Activated CD8-positive, alpha-beta memory T cell treated with anti-CD3 and anti-CD28 coated beads, Interleukin-2, amount 50 U/mL, for 1 hour (primary cell): ENCODE results near the gene TMEM63A.

Experiments used
- DNase-seq: peaks from one replicate; pipeline ENCODE4 v3.0.0-alpha.2; 2020; ENCODE audit errors: extremely low read depth

Gene TMEM63A

GRCh38 chr1:225866981-225867380 is 15.2 kb downstream of the TMEM63A start:
- no peak for DNase-seq

DNA sequence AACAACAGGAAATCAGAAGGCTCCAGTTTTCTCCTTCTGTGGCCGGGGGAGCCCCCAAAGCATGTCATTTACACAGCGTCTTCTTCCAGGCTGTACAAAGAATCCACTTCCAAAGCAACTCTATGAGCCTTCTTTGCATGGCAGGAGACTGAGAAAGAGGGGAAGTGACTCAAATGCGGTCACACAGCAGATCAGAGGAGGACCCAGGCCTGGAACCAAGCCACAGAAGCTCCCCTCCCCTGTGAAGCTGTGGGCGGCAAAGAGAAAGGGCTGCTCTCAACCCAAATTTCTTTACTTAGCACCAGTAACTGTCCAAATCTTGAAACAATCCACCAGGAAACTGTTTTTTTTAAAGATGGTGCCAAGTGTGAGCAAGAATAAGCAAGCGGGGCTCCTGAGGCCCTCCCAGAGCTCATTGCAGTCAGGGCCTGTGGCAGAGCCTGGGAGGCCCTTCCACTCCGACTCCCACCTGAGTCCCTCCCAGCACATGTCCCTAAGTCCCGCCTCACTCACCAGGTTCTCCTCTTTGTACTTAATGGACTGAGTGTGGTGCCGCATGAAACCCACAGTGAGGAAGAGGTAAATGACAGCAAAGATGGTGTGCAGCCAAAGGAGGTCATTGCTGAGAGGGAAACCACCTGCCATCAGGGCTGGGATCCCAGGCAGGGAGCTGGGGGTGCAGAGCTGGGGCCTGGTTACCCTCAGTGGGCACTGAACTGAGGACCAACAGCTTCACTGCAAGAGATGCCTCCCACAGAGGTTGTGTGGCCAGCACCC is 15.9 kb downstream of the TMEM63A start:
- DNase-seq: peak; percentile 73

GRCh38 chr1:225865514-225865913 is 16.7 kb downstream of the TMEM63A start:
- DNase-seq: no peak

GRCh38 chr1:225863167-225863566 is 19.0 kb downstream of the TMEM63A start:
- no peak for DNase-seq

DNA sequence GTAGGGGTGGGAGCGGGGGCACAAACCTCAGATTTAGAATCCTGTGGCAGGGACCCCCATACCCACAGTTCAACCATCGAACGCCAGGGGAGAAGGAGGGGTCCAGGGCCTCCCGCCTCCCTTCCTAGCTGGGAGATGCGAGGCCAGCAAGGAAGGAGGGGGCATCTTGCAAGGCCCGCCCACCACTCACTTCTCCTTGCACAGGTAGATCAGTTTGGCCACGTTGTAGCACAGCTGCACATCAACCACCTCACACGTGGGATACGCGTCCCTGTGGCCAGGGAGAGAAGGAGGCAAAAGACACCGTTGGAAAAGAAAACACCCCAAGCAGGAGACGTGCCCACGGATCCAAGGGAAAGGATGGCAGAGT is 19.6 kb downstream of the TMEM63A start:
- DNase-seq: no peak

DNA sequence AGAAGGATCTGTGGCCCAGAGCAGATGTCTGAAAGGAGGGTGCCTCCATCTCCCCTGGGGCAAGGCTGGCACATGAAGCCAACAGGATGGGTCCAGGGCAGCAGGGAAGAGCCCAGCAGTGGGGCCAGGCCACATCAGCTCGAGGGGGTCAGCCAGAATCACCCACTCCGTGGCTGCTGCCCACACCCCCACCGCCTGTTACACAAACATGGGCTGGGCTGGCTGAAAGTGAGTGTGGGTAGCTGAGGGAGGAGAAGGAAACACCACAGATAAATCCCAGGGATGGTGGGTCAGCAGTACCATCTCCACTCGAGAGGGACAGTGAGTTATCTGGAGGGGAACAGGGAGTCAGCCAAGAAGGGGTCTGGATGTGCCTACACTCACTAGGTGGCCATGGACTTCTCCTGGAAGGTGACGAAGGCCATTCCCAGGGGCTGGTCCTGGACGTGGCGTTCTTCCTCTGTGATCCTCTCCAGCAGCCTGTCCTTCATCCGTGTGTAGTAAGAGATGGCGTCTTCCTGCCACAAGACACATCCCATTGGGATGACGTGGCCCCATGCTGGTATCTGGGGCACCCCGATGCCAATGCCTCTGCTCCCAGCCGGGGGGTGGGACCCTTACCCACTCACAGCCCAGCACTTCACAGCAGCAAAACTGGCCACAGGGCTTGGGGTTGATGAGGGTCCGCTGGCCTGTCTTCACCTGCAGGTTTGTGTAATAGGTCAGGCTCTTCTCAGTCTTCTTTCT is 20.2 kb downstream of the TMEM63A start:
- no peak for DNase-seq

GRCh38 chr1:225860876-225861441 is 21.2 kb downstream of the TMEM63A start:
- DNase-seq: no peak

DNA sequence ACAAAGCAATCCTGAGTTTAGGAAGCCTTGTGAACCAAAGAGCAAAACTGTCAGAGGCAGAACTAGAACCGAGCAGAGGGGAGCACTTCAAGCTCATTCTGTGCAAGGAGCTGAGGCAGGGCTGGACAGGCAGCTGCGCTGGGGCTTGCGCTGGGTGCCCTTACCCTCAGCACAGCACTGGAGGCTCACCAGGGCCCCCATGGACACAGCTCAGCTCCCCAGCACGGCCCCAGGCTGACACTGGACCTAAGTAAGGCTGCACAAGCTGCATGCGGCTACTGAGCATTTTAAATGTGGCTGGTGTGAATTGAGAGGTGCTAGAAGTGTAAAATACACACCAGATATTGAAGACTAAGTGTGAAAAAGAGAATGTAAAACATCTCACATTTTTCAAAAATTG is 22.1 kb downstream of the TMEM63A start:
- no peak for DNase-seq

DNA sequence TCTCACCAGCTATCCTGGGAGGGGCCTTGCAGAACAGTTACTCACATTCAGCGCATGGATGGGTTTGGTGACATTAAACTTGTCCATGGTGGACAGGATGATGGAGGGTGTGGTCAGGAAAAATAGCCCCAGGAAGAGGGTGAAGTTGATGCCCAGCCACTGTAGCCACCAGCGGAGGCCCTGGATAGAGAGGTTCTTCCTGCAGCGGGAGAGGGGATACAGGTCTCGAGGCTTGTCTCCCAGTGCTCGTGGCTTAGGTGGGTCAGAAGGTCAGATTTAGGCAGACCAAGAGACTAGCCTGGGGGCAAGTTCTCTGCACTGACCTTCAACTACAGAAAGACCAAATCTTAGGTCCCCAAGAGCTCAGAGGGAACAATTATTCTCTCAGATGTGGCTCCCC is 23.0 kb downstream of the TMEM63A start:
- DNase-seq: no peak

- DNase-seq: no peak
These were observed 24.9 kb downstream of the TMEM63A start for GRCh38 chr1:225857256-225857655.

GRCh38 chr1:225855503-225856300 is 26.5 kb downstream of the TMEM63A start:
- no peak for DNase-seq

GRCh38 chr1:225853441-225853840 is 28.7 kb downstream of the TMEM63A start:
- DNase-seq: no peak

DNA sequence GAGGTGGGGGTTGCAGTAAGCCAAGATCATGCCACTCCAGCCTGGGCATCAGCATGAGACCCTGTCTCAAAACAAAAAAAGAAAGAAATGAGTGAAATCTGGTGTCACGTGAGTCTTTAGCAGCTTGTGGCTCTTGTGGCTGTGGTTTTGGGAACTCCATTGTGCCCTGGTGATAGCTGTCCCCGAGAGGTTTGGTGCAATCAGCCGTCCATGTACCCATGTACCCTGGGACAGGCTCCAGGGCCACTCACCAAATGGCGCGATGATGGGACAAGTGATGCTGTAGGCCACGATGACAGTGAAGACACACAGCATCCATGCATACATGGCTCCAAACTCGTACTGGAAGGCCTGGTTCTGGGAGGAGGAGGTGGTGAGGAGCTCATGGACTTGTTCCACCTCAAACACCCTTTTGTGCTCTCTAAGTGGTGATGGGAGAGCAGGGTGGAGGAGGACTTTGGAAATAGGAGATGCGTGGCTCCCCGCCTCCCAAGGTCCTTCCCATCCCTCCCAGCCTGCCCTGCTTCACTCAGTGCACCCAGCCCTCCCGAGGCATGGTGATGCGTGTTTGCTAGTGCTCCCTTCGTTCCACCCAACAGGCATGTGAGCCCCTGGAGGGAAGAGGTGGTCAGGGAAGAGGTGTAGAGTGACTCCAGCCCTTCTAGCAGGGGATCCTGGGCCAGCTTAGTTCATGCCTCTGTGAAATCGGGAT is 29.6 kb downstream of the TMEM63A start:
- DNase-seq: no peak

DNA sequence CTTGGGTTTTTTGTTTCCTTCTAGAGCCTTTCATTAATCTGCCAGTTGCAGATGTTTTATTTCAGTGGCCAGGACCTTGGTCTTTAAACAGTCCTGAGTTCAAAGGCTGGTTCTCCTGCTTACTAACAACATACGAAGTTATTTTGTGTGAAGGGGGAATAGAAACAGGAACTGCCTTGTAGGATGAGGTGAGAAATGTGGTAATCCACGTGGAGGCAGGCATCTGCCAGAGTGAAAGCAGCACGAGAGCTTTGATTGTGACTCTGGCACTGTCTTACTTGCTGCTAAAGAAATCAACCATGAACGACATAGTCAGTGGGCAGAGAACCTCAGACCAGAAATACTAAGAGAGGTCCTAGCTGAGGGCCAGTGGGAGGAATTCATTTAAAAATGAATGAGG is 30.4 kb downstream of the TMEM63A start:
- DNase-seq: no peak

GRCh38 chr1:225850370-225850769 is 31.8 kb downstream of the TMEM63A start:
- DNase-seq: no peak

DNA sequence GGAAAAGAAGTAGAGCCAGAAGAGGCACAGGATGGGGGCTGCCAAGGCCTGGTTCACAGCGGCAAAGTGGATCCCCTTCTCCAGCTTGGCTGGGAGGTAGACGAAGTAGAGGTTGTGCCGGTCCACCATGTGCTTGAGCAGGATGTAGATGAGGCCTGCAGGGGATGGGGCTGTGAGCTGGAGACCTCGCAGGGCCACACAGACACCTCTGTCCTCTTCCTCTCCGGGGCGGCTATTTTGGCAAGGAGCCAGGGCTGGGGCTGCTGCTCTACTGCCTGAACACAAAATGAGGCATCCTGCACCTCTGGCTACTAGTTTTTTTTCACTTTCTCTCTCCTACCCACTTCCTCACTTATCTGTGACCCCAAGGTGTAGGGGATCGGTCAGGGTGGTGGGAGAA is 32.3 kb downstream of the TMEM63A start:
- no peak for DNase-seq

DNA sequence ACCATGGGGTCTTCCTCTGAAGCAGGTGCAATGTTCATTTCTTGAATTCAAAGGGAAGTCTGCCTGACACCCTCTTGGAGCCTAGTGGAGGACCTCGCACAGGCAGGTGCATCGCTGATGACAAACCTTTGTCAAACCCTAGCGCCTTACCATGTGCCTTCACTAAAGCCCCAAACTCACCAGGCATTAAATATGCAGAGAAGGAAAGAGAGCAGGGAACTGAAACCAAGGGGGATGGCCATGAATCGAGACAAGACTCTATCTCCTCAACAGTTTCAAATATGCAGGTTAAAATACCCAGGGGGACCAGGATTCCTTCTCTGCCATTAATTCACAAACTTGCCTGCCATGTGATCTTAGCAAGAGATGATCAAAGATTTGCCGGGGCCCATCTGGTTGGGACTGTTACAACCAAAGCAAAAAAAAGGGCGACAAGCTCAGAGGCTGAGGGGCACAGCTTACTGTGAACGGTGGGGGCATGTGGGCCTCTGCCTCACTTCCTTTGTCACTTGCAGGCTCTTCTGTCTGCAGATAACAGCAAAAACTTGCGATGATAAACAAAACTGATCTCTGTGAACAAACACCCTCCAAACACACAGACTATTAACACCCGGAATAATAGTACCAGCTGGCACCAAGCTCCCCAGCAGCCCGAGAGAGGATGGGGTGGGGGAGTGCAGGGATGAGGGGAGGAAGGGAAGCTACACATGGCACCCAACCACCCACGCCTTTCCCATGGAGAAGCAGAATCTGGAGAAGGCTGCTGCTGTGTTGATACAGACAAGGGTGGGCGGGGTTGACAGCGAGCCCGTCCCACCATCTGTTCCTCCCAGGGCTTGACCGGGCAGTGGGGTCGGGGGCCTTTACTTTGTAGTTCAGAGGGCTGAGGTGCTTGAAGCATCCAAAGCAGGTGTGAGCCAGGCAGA is 33.9 kb downstream of the TMEM63A start:
- DNase-seq: peak; percentile 22

GRCh38 chr1:225847610-225848009 is 34.6 kb downstream of the TMEM63A start:
- no peak for DNase-seq

- no peak for DNase-seq
These were observed 35.6 kb downstream of the TMEM63A start for GRCh38 chr1:225846331-225847310.
